ENCODE measurements around the gene HS6ST3.

GRCh38 chr13:96444676-96445075 is 354.8 kb downstream of the HS6ST3 start:
- TF ChIP-seq FOXM1 (IDR thresholded peaks at IDR 0.05; ENCODE audit: borderline replicate concordance, low read depth) (no peak), TAF1 (IDR thresholded peaks at IDR 0.05; ENCODE audit: low read depth) (no peak), TEAD4 (IDR thresholded peaks at IDR 0.05) (no peak), CEBPB (IDR thresholded peaks at IDR 0.05) (no peak)
